MM.1S (cell line): ENCODE results near the gene FCGR2B.
"Not testable (repeated sequence)": the region's sequence is repeated elsewhere in the genome, so short reads cannot be mapped to it uniquely, and the experiment has no call there.

Experiments
- CTCF ChIP-seq: fragments of 300-600 bp; sonication (generic); IDR thresholded peaks from 2 replicates; pipeline ENCODE4 v1.5.1; 2016; ENCODE audit warnings: antibody characterized with exemption, low read length, mixed read lengths
- EZH2 ChIP-seq: fragments of 300-600 bp; sonication (generic); optimal IDR thresholded peaks from 2 replicates; pipeline ENCODE3; 2017; ENCODE audit warnings: low read depth, mild to moderate bottlenecking, antibody characterized with exemption, low read length, mixed read lengths

- TF ChIP-seq CTCF, EZH2: not testable (repeated sequence)
Measured at GRCh38 chr1:161639203-161639602, 23.7 kb upstream of the FCGR2B start.
